Muscle layer of duodenum (tissue), 2 donors: Measurements from ENCODE around the gene TSSC4.

Experiments
- H3K27ac ChIP-seq: one replicate; pipeline ENCODE4 v1.7.0; 2013; ENCODE audit warnings: mild to moderate bottlenecking, low read length
- H3K27me3 ChIP-seq: one replicate; pipeline ENCODE4 v1.7.0; 2013; ENCODE audit warnings: low read depth, mild to moderate bottlenecking, control low read depth, low read length
- H3K36me3 ChIP-seq, 2 donors: one replicate each; pipeline ENCODE4 v1.7.0; 2013; ENCODE audit warnings: low read length in 2 of 2, control low read depth in 1 of 2, mild to moderate bottlenecking in 1 of 2; ENCODE audit not compliant: insufficient read depth in 2 of 2, control insufficient read depth in 1 of 2
- H3K4me1 ChIP-seq, 2 donors: one replicate each; pipeline ENCODE4 v1.7.0; 2013; ENCODE audit warnings: low read length in 2 of 2, mild to moderate bottlenecking in 2 of 2, control low read depth in 1 of 2, moderate library complexity in 1 of 2; ENCODE audit not compliant: insufficient read depth in 2 of 2, control insufficient read depth in 1 of 2
- H3K4me3 ChIP-seq, 2 donors: one replicate each; pipeline ENCODE4 v1.7.0; 2013; ENCODE audit warnings: low read length in 2 of 2, low read depth in 1 of 2, mild to moderate bottlenecking in 1 of 2
- H3K9me3 ChIP-seq, 2 donors: one replicate each; pipeline ENCODE4 v1.7.0; 2013; ENCODE audit warnings: low read length in 2 of 2, control low read depth in 1 of 2, mild to moderate bottlenecking in 1 of 2; ENCODE audit not compliant: control insufficient read depth in 1 of 2
- donor health status: healthy.

TSSC4 gene

DNA sequence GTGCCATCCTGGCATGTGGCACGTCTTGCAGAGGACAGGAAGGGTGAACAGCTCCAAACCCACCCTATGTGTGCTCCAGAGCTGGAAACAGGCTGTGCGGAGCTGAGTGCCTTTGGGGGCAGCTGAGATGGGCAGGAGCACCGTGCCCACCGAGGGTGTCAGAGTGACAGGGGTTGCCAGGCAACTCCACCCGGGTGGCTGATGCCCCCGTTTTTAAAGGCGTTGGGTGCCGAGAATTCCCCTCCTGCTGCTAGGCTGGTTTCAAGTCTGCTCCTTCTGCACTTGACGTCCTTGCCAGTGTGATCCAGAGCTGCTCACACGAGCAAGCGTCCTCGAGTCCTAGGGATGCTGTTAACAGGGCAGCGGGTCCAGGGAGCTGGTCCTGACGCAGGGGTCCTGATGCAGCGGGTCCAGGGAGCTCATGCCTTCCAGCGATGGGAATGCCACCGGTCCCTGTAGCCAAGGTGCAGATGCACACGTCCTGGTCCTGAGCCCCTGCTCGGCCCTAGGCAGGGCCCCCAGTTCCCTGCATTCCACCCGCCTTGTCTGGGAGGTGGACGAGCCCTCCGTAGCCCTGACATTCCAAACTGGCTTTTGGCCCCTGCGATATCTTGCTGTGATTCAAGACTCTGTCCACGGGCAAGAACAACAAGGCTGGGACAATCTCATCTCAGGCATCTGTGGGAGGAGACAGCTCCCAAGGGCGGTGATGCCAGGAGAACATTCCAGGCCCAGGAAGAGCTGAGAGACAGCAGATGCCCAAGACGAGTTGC lies 49.2 kb downstream of the TSSC4 start:
- H3K27ac ChIP-seq: no peak overlapping the region
- H3K36me3 ChIP-seq: no peaks in the 10 kb centered on the region
- H3K9me3 ChIP-seq: no peaks in the 10 kb centered on the region
- H3K27me3 ChIP-seq: no peaks in the 10 kb centered on the region
- no peak overlapping the region for H3K4me3 ChIP-seq
- H3K4me1 ChIP-seq: peaks cover 0 to 9% of the 10 kb centered on the region in 2 donors

DNA sequence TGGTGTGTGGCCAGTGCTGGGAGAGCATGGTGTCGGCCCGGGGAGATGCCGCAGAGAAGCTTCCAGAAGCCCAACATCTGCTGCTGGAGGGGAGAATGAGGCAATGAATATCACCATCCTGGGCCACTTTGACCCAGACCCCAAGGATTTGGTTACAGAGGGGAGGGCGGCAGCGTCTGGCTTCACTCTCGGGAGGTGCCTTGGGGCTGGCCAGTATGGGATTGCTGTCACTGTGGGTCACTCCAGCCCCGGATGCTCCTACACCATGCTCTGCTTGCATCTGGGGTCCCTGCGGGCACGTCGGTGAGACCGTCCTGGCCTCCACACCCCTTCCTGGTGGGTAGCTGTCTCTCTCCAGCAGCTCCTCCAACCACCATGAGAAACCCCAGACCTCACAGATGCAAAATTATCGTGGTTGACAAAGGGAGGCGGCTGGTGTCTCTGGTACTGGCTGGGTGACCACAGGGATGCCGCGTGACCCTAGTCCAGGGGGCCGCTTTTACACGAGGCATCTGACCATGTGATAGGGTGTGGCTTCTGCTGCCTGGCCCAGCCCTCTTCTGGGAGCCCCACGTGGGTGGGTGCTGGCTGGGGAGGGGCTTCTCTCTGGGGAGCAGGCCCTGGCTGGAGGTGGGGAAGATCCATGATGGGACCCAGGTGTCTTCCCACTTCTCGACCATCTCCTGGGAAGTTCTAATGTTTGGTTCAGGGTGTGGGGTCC lies 49.9 kb downstream of the TSSC4 start:
- Histone ChIP-seq H3K4me3 (no peak overlapping the region), H3K36me3 (no peaks in the 10 kb centered on the region), H3K9me3 (peaks cover 0 to under 1% of the 10 kb centered on the region in 2 donors), H3K27ac (no peak overlapping the region), H3K27me3 (no peaks in the 10 kb centered on the region), H3K4me1 (peaks cover 0 to 5% of the 10 kb centered on the region in 2 donors)

GRCh38 chr11:2451336-2451735 lies 50.8 kb downstream of the TSSC4 start:
- Histone ChIP-seq H3K9me3 (peaks cover 0 to 2% of the 10 kb centered on the region in 2 donors), H3K36me3 (no peaks in the 10 kb centered on the region), H3K27me3 (no peaks in the 10 kb centered on the region), H3K4me1 (no peaks in the 10 kb centered on the region), H3K27ac (no peak overlapping the region), H3K4me3 (no peak overlapping the region)

DNA sequence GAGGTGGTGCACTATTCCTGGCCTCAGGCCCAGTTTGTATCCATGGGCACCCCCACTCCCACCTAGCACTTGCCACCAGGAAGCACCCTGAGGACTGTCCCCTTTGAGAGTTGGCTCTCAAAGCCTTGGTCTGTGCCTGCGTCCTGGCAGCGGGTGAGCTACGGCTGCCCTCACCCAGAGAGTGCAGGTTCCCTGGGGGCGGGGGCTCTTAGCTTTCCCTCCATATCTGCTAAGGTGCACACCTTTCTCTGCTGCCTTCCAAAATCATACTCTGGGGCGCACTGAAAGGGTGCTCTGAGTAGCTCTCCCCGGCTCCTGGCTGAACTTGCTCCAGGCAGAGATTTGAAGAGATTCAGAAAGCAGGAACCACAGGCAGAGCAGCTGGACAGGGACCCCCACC lies 51.4 kb downstream of the TSSC4 start:
- no peak overlapping the region for H3K27ac ChIP-seq
- H3K4me3 ChIP-seq: no peak overlapping the region
- H3K36me3 ChIP-seq: no peaks in the 10 kb centered on the region
- peaks cover 0 to 2% of the 10 kb centered on the region in 2 donors for H3K9me3 ChIP-seq
- H3K4me1 ChIP-seq: no peaks in the 10 kb centered on the region
- H3K27me3 ChIP-seq: no peaks in the 10 kb centered on the region

DNA sequence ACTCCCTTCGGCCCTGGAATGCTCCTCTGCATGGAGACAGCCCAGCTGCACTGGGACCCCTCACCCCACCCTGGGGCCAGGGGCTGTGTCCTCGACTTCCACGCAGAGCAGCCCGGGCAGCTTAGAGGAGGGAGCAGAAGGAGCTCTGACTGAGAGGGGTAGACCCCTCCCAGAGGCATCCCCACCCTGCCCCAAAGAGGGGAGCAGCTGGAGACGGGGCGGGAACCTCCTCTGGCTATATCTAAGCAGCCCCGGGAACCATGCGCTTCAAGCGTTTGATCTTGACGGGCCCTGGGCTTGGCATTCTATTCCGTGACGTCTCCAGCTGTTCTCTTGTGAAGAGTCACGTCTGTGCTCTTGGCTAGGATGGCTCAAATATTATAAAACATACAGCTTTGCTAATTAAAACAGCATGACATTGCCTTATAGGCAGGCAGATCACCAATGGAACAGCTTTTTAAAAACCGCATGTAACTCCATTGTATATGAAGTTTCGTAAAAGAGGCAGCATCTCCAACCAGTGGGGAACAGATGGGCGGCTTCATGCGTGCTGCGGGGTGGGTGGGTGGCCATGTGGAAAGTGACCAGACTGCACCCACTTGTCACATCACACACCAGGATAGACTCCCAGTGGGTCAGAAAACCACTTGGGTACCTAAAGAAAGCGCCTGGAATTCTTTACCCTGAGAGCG lies 51.9 kb downstream of the TSSC4 start:
- H3K4me3 ChIP-seq: no peak overlapping the region
- H3K27ac ChIP-seq: no peak overlapping the region
- no peaks in the 10 kb centered on the region for H3K4me1 ChIP-seq
- no peaks in the 10 kb centered on the region for H3K27me3 ChIP-seq
- no peaks in the 10 kb centered on the region for H3K36me3 ChIP-seq
- peaks cover 0 to 2% of the 10 kb centered on the region in 2 donors for H3K9me3 ChIP-seq

DNA sequence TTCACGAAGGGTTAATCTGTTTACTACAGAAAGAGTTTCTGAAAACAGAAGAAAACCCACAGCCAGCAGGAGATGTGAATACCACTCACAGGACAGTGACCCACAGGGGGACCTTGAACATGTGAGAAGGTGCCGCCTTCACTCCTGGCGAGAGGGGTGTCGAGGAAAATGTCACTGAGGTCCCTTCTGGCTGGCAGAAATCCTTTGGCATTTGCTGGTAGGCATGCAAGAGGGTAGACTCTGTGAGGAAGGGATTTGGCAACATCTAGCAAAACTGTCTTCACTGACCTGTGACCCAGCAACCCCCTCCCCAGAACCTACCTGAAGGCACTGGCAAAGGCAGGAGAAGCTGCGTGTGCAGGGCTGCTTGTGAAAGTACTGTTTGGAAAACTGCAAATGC lies 52.9 kb downstream of the TSSC4 start:
- H3K4me3 ChIP-seq: no peak overlapping the region
- no peaks in the 10 kb centered on the region for H3K27me3 ChIP-seq
- no peak overlapping the region for H3K27ac ChIP-seq
- no peaks in the 10 kb centered on the region for H3K4me1 ChIP-seq
- peaks cover 0 to 2% of the 10 kb centered on the region in 2 donors for H3K9me3 ChIP-seq
- no peaks in the 10 kb centered on the region for H3K36me3 ChIP-seq
